Measurements from ENCODE around the gene EYS. TPM values are rescaled to one million over a fixed set of nuclear protein-coding genes. Genes with fewer than 3 reads are reported as not detected.

Gene EYS
- total and polyA plus RNA-seq, 9 of the 15 experiments (the other 6 are each of a cell fraction or from before 2014, with no cell fraction given), result 0.03 to 0.36 (median 0.10) TPM; not detected in 2

- TF ChIP-seq ZBTB40 (IDR thresholded peaks at IDR 0.05), result 0 out of 2 replicates have a peak, but pooled peaks have one; percentile 13
- no peak for TF ChIP-seq ZBTB40 (CRISPR knock-in tag; IDR thresholded peaks at IDR 0.05)
Observed at GRCh38 chr6:64729522-64729921, 977.5 kb downstream of the EYS start (continued).
